A673 (cell line): Measurements from ENCODE around the gene C12orf54. TPM values are rescaled to one million over a fixed set of nuclear protein-coding genes. Genes with fewer than 3 reads are reported as not detected.

Source experiments
- BruUV-seq: library from RNA; stranded (reverse); fragments of 400-500 nt; replicated peaks from 2 replicates; lab custom pipeline; 2021; lab: Mats Ljungman, UMichigan
- CTCF ChIA-PET: fragments of 300-600 bp; sonication (Branson Sonifier 250); formaldehyde crosslinking; loops from one replicate; lab custom pipeline; 2022; ENCODE audit warnings: antibody characterized with exemption; lab: Charles Lee
- POLR2A ChIA-PET: fragments of 300-600 bp; sonication (Branson Sonifier 250); formaldehyde crosslinking; loops from one replicate; lab custom pipeline; 2022; ENCODE audit warnings: antibody characterized with exemption; ENCODE audit not compliant: low non-redundant PET; lab: Charles Lee
- DNase-seq: peaks from one replicate; pipeline ENCODE4 v3.0.0-alpha.2; 2015; ENCODE audit warnings: low spot score
- H3K27ac ChIP-seq: fragments of 200-600 bp; sonication (generic); 2 replicates; pipeline ENCODE4 v1.5.1; 2016; ENCODE audit warnings: mixed run types, low read depth, mild to moderate bottlenecking, mixed read lengths, antibody characterized with exemption, low read length; ENCODE audit not compliant: poor library complexity, severe bottlenecking
- H3K27me3 ChIP-seq: fragments of 200-600 bp; sonication (generic); replicated peaks from 2 replicates; pipeline ENCODE4 v1.6.1; 2017; ENCODE audit warnings: mixed run types, low read depth, mild to moderate bottlenecking, mixed read lengths, antibody characterized with exemption, low read length; ENCODE audit not compliant: insufficient read depth, poor library complexity
- H3K36me3 ChIP-seq: fragments of 200-600 bp; sonication (generic); 2 replicates; pipeline ENCODE4 v1.6.1; 2016; ENCODE audit warnings: mixed run types, mild to moderate bottlenecking, mixed read lengths, antibody characterized with exemption, low read length; ENCODE audit not compliant: insufficient read depth, poor library complexity, severe bottlenecking
- H3K4me1 ChIP-seq: fragments of 200-600 bp; sonication (generic); 2 replicates; pipeline ENCODE4 v1.6.1; 2017; ENCODE audit warnings: mixed run types, mild to moderate bottlenecking, mixed read lengths, antibody characterized with exemption, low read length; ENCODE audit not compliant: insufficient read depth, poor library complexity, severe bottlenecking
- H3K4me3 ChIP-seq: fragments of 200-600 bp; sonication (generic); 2 replicates; pipeline ENCODE4 v1.5.1; 2016; ENCODE audit warnings: low read depth, mixed run types, mild to moderate bottlenecking, mixed read lengths, low read length; ENCODE audit not compliant: poor library complexity, severe bottlenecking
- H3K9me3 ChIP-seq: fragments of 200-600 bp; sonication (generic); 2 replicates; pipeline ENCODE4 v1.6.1; 2016; ENCODE audit warnings: mixed run types, low read depth, mild to moderate bottlenecking, mixed read lengths, antibody characterized with exemption, low read length; ENCODE audit not compliant: poor library complexity, severe bottlenecking
- CTCF ChIP-seq: fragments of 300-800, 200-600 bp; sonication (generic); conservative IDR thresholded peaks from 2 replicates; pipeline ENCODE4 v1.5.1; 2017; ENCODE audit warnings: low read depth, mild to moderate bottlenecking, antibody characterized with exemption, low read length, moderate library complexity, mixed read lengths
- EZH2 ChIP-seq: fragments of 200-600 bp; sonication (generic); IDR thresholded peaks from 2 replicates; pipeline ENCODE4 v1.6.1; 2017; ENCODE audit warnings: borderline replicate concordance, low read depth, mild to moderate bottlenecking, mixed read lengths, antibody characterized with exemption, low read length; ENCODE audit not compliant: poor library complexity, severe bottlenecking
- intact Hi-C: fragments of 100-400 bp; cut with micrococcal nuclease; formaldehyde crosslinking; loops from one replicate; pipeline ENCODE4 v1.10.0; 2022; ENCODE audit not compliant: unreplicated experiment
- total RNA-seq: library from RNA; stranded (reverse); gene quantifications from 2 replicates; pipeline ENCODE4 v1.2.3, GENCODE V29; 2021

C12orf54 gene
- total RNA-seq, 1 experiment from 2014 or later: not detected

GRCh38 chr12:48545833-48546469 is 63.7 kb downstream of the C12orf54 start:
- TF ChIP-seq CTCF: no peak
- TF ChIP-seq EZH2: no peak
- Histone ChIP-seq H3K36me3 (no peaks in the 10 kb centered on the region), H3K27me3 (peaks cover 9% of the 10 kb centered on the region), H3K9me3 (no peaks in the 10 kb centered on the region), H3K4me3 (no peak overlapping the region), H3K27ac (no peak overlapping the region), H3K4me1 (no peaks in the 10 kb centered on the region)
- ChIA-PET CTCF (no interaction called here), POLR2A (no interaction called here)
- no peak for DNase-seq
- no TSS peak for BruUV-seq
- intact Hi-C loops: no loop called here

Other genes starting within 250 kb of the C12orf54 start
- 9.9 and 13.7 TPM in 2 replicates for gene ZNF641, start 131.6 kb upstream of the C12orf54 start, total RNA-seq
- not detected in 2 replicates for gene ANP32D, start 9.9 kb upstream of the C12orf54 start, total RNA-seq
- not detected in 2 replicates for gene OR8S1, start 43.1 kb downstream of the C12orf54 start, total RNA-seq
- gene LALBA, start 87.5 kb downstream of the C12orf54 start, total RNA-seq: not detected in 2 replicates
- 46.9 and 51.4 TPM in 2 replicates for gene KANSL2, start 199.7 kb downstream of the C12orf54 start, total RNA-seq
- gene CCNT1, start 234.2 kb downstream of the C12orf54 start, total RNA-seq: 51.0 and 51.8 TPM in 2 replicates